ENCODE results near the gene MAEL.

DNA sequence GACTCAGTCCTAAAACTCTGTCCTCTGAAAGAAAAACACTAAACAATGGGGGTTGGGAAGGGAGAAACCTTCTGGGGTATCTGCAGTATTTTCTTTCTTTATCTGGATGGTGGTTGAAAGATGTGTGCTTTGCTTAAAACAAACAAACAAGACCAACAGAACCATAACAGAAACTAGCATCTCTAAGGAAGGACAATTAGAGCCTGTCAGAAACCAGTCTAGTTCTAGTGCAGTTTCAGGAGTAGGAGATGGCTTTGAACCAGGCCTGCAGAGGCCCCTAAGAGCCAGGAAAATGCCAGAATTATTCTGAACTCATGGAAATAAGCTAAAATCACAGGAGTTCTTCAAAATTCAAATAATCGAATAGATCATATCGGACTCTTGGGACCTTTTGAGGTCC, 32.2 kb upstream of the MAEL start:
- no peak for TF ChIP-seq POLR2AphosphoS5 (IDR thresholded peaks at IDR 0.05; ENCODE audit: low read depth, low read length)
- TF ChIP-seq SIN3A (IDR thresholded peaks at IDR 0.05; ENCODE audit: borderline replicate concordance, insufficient read depth, low read length), result no peak
- TF ChIP-seq, protein P1, sequence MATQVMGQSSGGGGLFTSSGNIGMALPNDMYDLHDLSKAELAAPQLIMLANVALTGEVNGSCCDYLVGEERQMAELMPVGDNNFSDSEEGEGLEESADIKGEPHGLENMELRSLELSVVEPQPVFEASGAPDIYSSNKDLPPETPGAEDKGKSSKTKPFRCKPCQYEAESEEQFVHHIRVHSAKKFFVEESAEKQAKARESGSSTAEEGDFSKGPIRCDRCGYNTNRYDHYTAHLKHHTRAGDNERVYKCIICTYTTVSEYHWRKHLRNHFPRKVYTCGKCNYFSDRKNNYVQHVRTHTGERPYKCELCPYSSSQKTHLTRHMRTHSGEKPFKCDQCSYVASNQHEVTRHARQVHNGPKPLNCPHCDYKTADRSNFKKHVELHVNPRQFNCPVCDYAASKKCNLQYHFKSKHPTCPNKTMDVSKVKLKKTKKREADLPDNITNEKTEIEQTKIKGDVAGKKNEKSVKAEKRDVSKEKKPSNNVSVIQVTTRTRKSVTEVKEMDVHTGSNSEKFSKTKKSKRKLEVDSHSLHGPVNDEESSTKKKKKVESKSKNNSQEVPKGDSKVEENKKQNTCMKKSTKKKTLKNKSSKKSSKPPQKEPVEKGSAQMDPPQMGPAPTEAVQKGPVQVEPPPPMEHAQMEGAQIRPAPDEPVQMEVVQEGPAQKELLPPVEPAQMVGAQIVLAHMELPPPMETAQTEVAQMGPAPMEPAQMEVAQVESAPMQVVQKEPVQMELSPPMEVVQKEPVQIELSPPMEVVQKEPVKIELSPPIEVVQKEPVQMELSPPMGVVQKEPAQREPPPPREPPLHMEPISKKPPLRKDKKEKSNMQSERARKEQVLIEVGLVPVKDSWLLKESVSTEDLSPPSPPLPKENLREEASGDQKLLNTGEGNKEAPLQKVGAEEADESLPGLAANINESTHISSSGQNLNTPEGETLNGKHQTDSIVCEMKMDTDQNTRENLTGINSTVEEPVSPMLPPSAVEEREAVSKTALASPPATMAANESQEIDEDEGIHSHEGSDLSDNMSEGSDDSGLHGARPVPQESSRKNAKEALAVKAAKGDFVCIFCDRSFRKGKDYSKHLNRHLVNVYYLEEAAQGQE (IDR thresholded peaks at IDR 0.05; ENCODE audit: insufficient read depth in 1 of 2, low read depth in 2 of 2, low read length in 2 of 2), result no peak

Measured in PFSK-1 (cell line).